GM21529 (cell line): ENCODE measurements around the gene INHBB.

ENCODE experiments used
- ATAC-seq: cut with Tn5 transposase; IDR thresholded peaks from one replicate; pipeline ENCODE4 v1.9.1; 2021; ENCODE audit not compliant: unreplicated experiment

INHBB gene

GRCh38 chr2:120354935-120355779 lies 9.2 kb downstream of the INHBB start:
- no peak for ATAC-seq

GRCh38 chr2:120355780-120356266 lies 9.9 kb downstream of the INHBB start:
- ATAC-seq, result no peak

- no peak for ATAC-seq
Observed at GRCh38 chr2:120357768-120358167, 11.8 kb downstream of the INHBB start.

- no peak for ATAC-seq
Observed at GRCh38 chr2:120358734-120359465, 13.0 kb downstream of the INHBB start.

- no peak for ATAC-seq
Observed at GRCh38 chr2:120360307-120360855, 14.4 kb downstream of the INHBB start.

GRCh38 chr2:120362926-120363325 lies 17.0 kb downstream of the INHBB start:
- no peak for ATAC-seq

GRCh38 chr2:120365236-120365793 lies 19.4 kb downstream of the INHBB start:
- ATAC-seq, result no peak

- ATAC-seq, result no peak
Observed at GRCh38 chr2:120366698-120367097, 20.8 kb downstream of the INHBB start.

- ATAC-seq, result no peak
Observed at GRCh38 chr2:120367221-120367620, 21.3 kb downstream of the INHBB start.

- no peak for ATAC-seq
Observed at GRCh38 chr2:120367649-120368048, 21.7 kb downstream of the INHBB start.

- ATAC-seq, result no peak
Observed at GRCh38 chr2:120368086-120368485, 22.1 kb downstream of the INHBB start.

- no peak for ATAC-seq
Observed at GRCh38 chr2:120369250-120369649, 23.3 kb downstream of the INHBB start.

- ATAC-seq, result no peak
Observed at GRCh38 chr2:120371969-120372625, 26.2 kb downstream of the INHBB start.

GRCh38 chr2:120372816-120373215 lies 26.9 kb downstream of the INHBB start:
- ATAC-seq, result no peak

GRCh38 chr2:120373424-120373823 lies 27.5 kb downstream of the INHBB start:
- ATAC-seq, result no peak

GRCh38 chr2:120374821-120375220 lies 28.9 kb downstream of the INHBB start:
- ATAC-seq, result no peak

GRCh38 chr2:120375251-120376020 lies 29.5 kb downstream of the INHBB start:
- no peak for ATAC-seq

GRCh38 chr2:120376101-120376500 lies 30.2 kb downstream of the INHBB start:
- no peak for ATAC-seq

- no peak for ATAC-seq
Observed at GRCh38 chr2:120376679-120377640, 31.0 kb downstream of the INHBB start.
